Esophagus muscularis mucosa (tissue), 4 donors: Measurements from ENCODE around the gene ESR2.

Experiments used
- EP300 ChIP-seq: sonication (generic); formaldehyde crosslinking; IDR thresholded peaks from one replicate; pipeline ENCODE4 v1.6.1; 2017; ENCODE audit warnings: antibody characterized with exemption
- POLR2A ChIP-seq: fragments of 450-650 bp; IDR thresholded peaks from one replicate; pipeline ENCODE4 v1.6.1; 2017; ENCODE audit warnings: antibody characterized with exemption, moderate library complexity, mild to moderate bottlenecking, low read depth
- POLR2AphosphoS5 ChIP-seq, 2 donors: sonication (generic); formaldehyde crosslinking; IDR thresholded peaks; one replicate each; pipeline ENCODE4 v1.6.1; 2017; ENCODE audit warnings: antibody characterized with exemption in 2 of 2
- TF ChIP-seq, protein P1 (sequence below), 3 experiments: fragments of 200-600 bp in 2 of 3; fragments of 450-650 bp in 1 of 3; sonication (generic) in 2 of 3; IDR thresholded peaks; one replicate each; pipeline ENCODE4 v1.5.1; 2017 to 2019; ENCODE audit warnings: antibody characterized with exemption in 3 of 3, mild to moderate bottlenecking in 2 of 3, moderate library complexity in 1 of 3

DNA sequence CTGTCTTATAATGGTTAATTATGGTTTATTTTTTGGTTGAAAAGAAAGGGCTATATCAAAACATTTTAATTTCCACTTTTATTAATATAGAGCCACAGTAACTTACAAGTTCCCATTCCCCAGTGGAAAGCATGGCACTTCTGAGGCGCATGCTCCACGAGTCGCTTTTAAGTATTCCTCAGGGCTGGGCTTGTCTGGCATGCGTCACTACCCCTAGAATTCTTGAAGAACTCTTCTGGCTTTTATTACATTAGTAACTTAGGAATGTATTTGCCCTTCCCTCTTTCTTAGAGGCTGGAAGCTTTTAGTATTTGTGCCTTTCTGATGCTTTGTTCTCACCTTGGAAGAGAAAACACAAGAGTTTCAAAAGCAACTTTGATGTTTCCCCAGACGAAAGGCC is 81.1 kb downstream of the ESR2 start:
- TF ChIP-seq, protein P1, sequence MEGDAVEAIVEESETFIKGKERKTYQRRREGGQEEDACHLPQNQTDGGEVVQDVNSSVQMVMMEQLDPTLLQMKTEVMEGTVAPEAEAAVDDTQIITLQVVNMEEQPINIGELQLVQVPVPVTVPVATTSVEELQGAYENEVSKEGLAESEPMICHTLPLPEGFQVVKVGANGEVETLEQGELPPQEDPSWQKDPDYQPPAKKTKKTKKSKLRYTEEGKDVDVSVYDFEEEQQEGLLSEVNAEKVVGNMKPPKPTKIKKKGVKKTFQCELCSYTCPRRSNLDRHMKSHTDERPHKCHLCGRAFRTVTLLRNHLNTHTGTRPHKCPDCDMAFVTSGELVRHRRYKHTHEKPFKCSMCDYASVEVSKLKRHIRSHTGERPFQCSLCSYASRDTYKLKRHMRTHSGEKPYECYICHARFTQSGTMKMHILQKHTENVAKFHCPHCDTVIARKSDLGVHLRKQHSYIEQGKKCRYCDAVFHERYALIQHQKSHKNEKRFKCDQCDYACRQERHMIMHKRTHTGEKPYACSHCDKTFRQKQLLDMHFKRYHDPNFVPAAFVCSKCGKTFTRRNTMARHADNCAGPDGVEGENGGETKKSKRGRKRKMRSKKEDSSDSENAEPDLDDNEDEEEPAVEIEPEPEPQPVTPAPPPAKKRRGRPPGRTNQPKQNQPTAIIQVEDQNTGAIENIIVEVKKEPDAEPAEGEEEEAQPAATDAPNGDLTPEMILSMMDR (IDR thresholded peaks at IDR 0.05) = no peak
- no peak for TF ChIP-seq POLR2AphosphoS5 (IDR thresholded peaks at IDR 0.05)
- TF ChIP-seq POLR2A = no peak
- TF ChIP-seq EP300 = no peak
